GM12878 (cell line): ENCODE data around the gene TRIM54. TPM values are rescaled to one million over a fixed set of nuclear protein-coding genes. Genes with fewer than 3 reads are reported as not detected.

Source experiments
- ATAC-seq: fragments of 200-7000 bp; cut with Tn5 transposase; 3 replicates; pipeline ENCODE4 v1.9.1; 2020; ENCODE audit warnings: mild to moderate bottlenecking, moderate library complexity
- BruUV-seq: library from RNA; stranded (reverse); fragments of 400-500 nt; replicated peaks from 2 replicates; lab custom pipeline; 2021; lab: Mats Ljungman, UMichigan
- CTCF ChIA-PET: fragments of 300-600 bp; sonication (Branson Sonifier 250); formaldehyde crosslinking; extraction: SDS; loops from one replicate; lab custom pipeline; 2021; ENCODE audit warnings: inconsistent platforms; lab: Yijun Ruan, JAX
- POLR2A ChIA-PET: fragments of 350-600 bp; formaldehyde crosslinking; extraction: SDS; loops from one replicate; lab custom pipeline; 2021; ENCODE audit warnings: inconsistent platforms; lab: Charles Lee
- RAD21 ChIA-PET: fragments of 300-600 bp; sonication (Branson Sonifier 250); formaldehyde crosslinking; loops from one replicate; lab custom pipeline; 2023; ENCODE audit warnings: antibody characterized with exemption; ENCODE audit not compliant: unreplicated experiment; lab: Charles Lee
- SMC1A ChIA-PET: fragments of 300-600 bp; sonication (Branson Sonifier 250); formaldehyde crosslinking; loops from one replicate; lab custom pipeline; 2023; ENCODE audit not compliant: unreplicated experiment, uncharacterized antibody; lab: Charles Lee
- DNase-seq: peaks from one replicate; pipeline ENCODE4 v3.0.0-alpha.2; 2011; ENCODE audit warnings: low read depth, low spot score
- FAIRE-seq: peaks from 3 replicates; lab custom pipeline; 2011; peaks lifted over from hg19 to GRCh38; lab: Jason Lieb, UNC
- H2AFZ ChIP-seq: 2 replicates; pipeline ENCODE4 v1.6.0; 2011; ENCODE audit warnings: low read depth, low read length, control low read depth; ENCODE audit not compliant: control insufficient read depth
- H3K27ac ChIP-seq: 2 replicates; pipeline ENCODE4 v1.5.1; 2011; ENCODE audit warnings: control low read depth; ENCODE audit not compliant: control insufficient read depth, insufficient read depth
- H3K27me3 ChIP-seq, 2 experiments: replicated peaks in 1 of 2; 2 replicates each; pipeline versions ENCODE4 v1.6.0 to v1.6.1; 2011; ENCODE audit warnings: low read length in 1 of 2; ENCODE audit not compliant: control insufficient read depth in 2 of 2, insufficient read depth in 2 of 2
- H3K36me3 ChIP-seq, 2 experiments: 2 replicates each; pipeline ENCODE4 v1.5.1; 2011; ENCODE audit warnings: low read length in 1 of 2; ENCODE audit not compliant: control insufficient read depth in 2 of 2, insufficient read depth in 2 of 2
- H3K4me1 ChIP-seq: 2 replicates; pipeline ENCODE4 v1.6.1; 2011; ENCODE audit warnings: mild to moderate bottlenecking, low read length, moderate library complexity, mixed read lengths; ENCODE audit not compliant: control insufficient read depth, insufficient read depth
- H3K4me2 ChIP-seq: 2 replicates; pipeline ENCODE4 v1.6.0; 2011; ENCODE audit warnings: control low read depth; ENCODE audit not compliant: control insufficient read depth, insufficient read depth
- H3K4me3 ChIP-seq: fragments of 200-600 bp; sonication (generic); 2 replicates; pipeline ENCODE4 v1.5.1; 2016
- H3K79me2 ChIP-seq: 2 replicates; pipeline ENCODE4 v1.6.0; 2011; ENCODE audit warnings: low read length; ENCODE audit not compliant: control insufficient read depth, insufficient read depth
- H3K9ac ChIP-seq: 2 replicates; pipeline ENCODE4 v1.8.0; 2011; ENCODE audit warnings: low read length, control low read depth, mixed read lengths; ENCODE audit not compliant: control insufficient read depth, insufficient read depth
- H3K9me3 ChIP-seq: replicated peaks from 3 replicates; pipeline ENCODE4 v1.5.1; 2011; ENCODE audit warnings: mild to moderate bottlenecking, low read length; ENCODE audit not compliant: control insufficient read depth, insufficient read depth
- H4K20me1 ChIP-seq: 2 replicates; pipeline ENCODE4 v1.6.0; 2011; ENCODE audit not compliant: control insufficient read depth, insufficient read depth
- CHD4 ChIP-seq: fragments of 200-600 bp; sonication (generic); IDR thresholded peaks from 2 replicates; pipeline ENCODE4 v1.6.1; 2016; ENCODE audit warnings: mild to moderate bottlenecking
- IKZF1 ChIP-seq: fragments of 450-650 bp; conservative IDR thresholded peaks from 2 replicates; pipeline ENCODE4 v1.6.1; 2017; ENCODE audit warnings: antibody characterized with exemption, mild to moderate bottlenecking
- LARP7 ChIP-seq: fragments of 450-650 bp; IDR thresholded peaks from 2 replicates; pipeline ENCODE4 v1.6.1; 2017; ENCODE audit warnings: mild to moderate bottlenecking
- NFYA ChIP-seq: IDR thresholded peaks from 2 replicates; pipeline ENCODE4 v1.6.1; 2011; ENCODE audit warnings: low read depth, mild to moderate bottlenecking, low read length, improper control_type of control experiment, borderline replicate concordance
- NR2C2 ChIP-seq: IDR thresholded peaks from 2 replicates; pipeline ENCODE4 v1.6.1; 2011; ENCODE audit warnings: borderline replicate concordance, low read depth; ENCODE audit not compliant: control insufficient read depth, insufficient read length
- NR2F1 ChIP-seq: fragments of 450-650 bp; conservative IDR thresholded peaks from 2 replicates; pipeline ENCODE4 v1.6.1; 2017; ENCODE audit warnings: mild to moderate bottlenecking
- PAX5 ChIP-seq: IDR thresholded peaks from 2 replicates; pipeline ENCODE4 v1.6.1; 2011; ENCODE audit warnings: low read depth, low read length, borderline replicate concordance
- RBBP5 ChIP-seq: fragments of 200-600 bp; sonication (generic); conservative IDR thresholded peaks from 2 replicates; pipeline ENCODE4 v1.6.1; 2016
- SUZ12 ChIP-seq: fragments of 200-600 bp; sonication (generic); IDR thresholded peaks from one replicate; pipeline ENCODE4 v1.6.1; 2018; ENCODE audit warnings: antibody characterized with exemption, mild to moderate bottlenecking; ENCODE audit not compliant: unreplicated experiment
- TCF12 ChIP-seq: IDR thresholded peaks from 2 replicates; pipeline ENCODE4 v1.6.1; 2011; ENCODE audit warnings: low read depth, mild to moderate bottlenecking, low read length
- WRNIP1 ChIP-seq: IDR thresholded peaks from 2 replicates; pipeline ENCODE4 v1.6.1; 2011; ENCODE audit warnings: low read depth, low read length, improper control_type of control experiment, borderline replicate concordance
- ZNF207 ChIP-seq: fragments of 450-650 bp; IDR thresholded peaks from 2 replicates; pipeline ENCODE4 v1.6.1; 2014; ENCODE audit warnings: antibody characterized with exemption, mild to moderate bottlenecking, borderline replicate concordance
- WGBS: methylation state at CpG from one replicate; pipeline ENCODE4 v1.1.6; 2016; ENCODE audit warnings: low lambda C conversion rate; ENCODE audit not compliant: insufficient replicate concordance, insufficient coverage; ENCODE audit errors: missing lambda C conversion rate; 5-methylcytosine and 5-hydroxymethylcytosine counted together
- in situ Hi-C: fragments of 300-500 bp; cut with MboI; formaldehyde crosslinking; loops from 9 replicates; pipeline ENCODE4 v1.14.3; 2018; ENCODE audit warnings: mixed read lengths
- intact Hi-C: fragments of 100-400 bp; cut with micrococcal nuclease; formaldehyde crosslinking; loops from one replicate; pipeline ENCODE4 v1.14.2; 2022; ENCODE audit not compliant: unreplicated experiment
- polyA plus RNA-seq, 11 experiments: library from polyadenylated mRNA; depleted of rRNA in 4 of 11; unstranded in 6 of 11; stranded (reverse) in 5 of 11; fragments of >200 nt; fragmentation: Nextera tagmentation in 4 of 11; fragmentation: Illumina TruSeq in 1 of 11; extraction: Ambion mirVana in 4 of 11; extraction: Trizol in 1 of 11; gene quantifications; 1 replicate in 1 of 11; 2 replicates in 10 of 11; pipeline versions ENCODE4 v1.2.1 to v1.2.3, GENCODE V29; 2011 to 2016; ENCODE audit warnings: inconsistent platforms in 2 of 11, missing spikeins in 2 of 11, low read depth in 1 of 11
- total RNA-seq, 4 experiments: library from RNA; depleted of rRNA in 3 of 4; stranded (reverse); fragments of >200 nt in 3 of 4; fragmentation: Illumina TruSeq in 1 of 4; extraction: Trizol in 1 of 4; gene quantifications; 2 replicates each; pipeline versions ENCODE4 v1.2.1 to v1.2.3, GENCODE V29; 2013 to 2021

The TRIM54 gene
- total and polyA plus RNA-seq, 10 of the 15 experiments (the other 5 are each of a cell fraction or from before 2014, with no cell fraction given) = 0.03 to 0.08 TPM; not detected in 8

DNA sequence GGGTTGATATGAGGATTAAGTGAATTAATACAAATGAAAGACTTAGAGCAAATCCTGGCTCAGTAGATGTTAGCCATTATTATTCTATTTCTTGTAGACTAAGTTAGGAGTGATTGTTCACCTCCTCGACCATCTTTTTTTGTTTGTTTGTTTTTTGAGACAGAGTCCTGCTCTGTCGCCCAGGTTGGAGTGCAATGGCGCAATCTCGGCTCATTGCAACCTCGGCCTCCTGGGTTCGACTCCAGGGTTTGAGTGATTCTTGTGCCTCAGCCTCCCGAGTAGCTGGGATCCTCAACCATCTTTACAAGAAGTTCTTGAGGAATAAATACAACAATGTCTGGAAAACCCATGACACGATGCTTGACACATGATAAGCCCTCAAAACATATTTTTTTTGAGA is 12.7 kb downstream of the TRIM54 start:
- CTCF ChIA-PET = no interaction called here
- no peak overlapping the region for H3K4me3 ChIP-seq
- TF ChIP-seq IKZF1 (no peak), TCF12 (no peak), LARP7 (no peak), PAX5 (no peak), NFYA (no peak), SUZ12 (no peak), NR2F1 (no peak), WRNIP1 (no peak), ZNF207 (no peak), RBBP5 (no peak), CHD4 (no peak), NR2C2 (no peak)
- TF ChIP-seq, all 136 proteins: peak for 0
- ChIA-PET POLR2A (no interaction called here), SMC1A (interaction anchor here (1.6 kb wide), 1 partner anchor 8 kb away, joined by 7 read pairs; no protein-coding TSS in a partner anchor), RAD21 (interaction anchor here (2.3 kb wide), 1 partner anchor 15 kb away, joined by 8 read pairs; no protein-coding TSS in a partner anchor)
- Histone ChIP-seq H3K4me1 (no peaks in the 10 kb centered on the region), H3K27me3 (no peaks in the 10 kb centered on the region; a peak in 2 of 4 replicates), H3K79me2 (no peaks in the 10 kb centered on the region), H3K9me3 (no peaks in the 10 kb centered on the region), H4K20me1 (no peaks in the 10 kb centered on the region), H2AFZ (no peak overlapping the region), H3K36me3 (no peaks in the 10 kb centered on the region), H3K27ac (no peak overlapping the region), H3K9ac (no peak overlapping the region), H3K4me2 (no peak overlapping the region)
- FAIRE-seq (no peak), ATAC-seq (no peak), DNase-seq (no peak)
- in situ Hi-C loops (no loop called here), intact Hi-C loops (no loop called here)
- 55% methylated on average over 8 of the region's 8 CpGs for WGBS
- no TSS peak for BruUV-seq
